ENCODE measurements around the gene XCL1. TPM values are rescaled to one million over a fixed set of nuclear protein-coding genes. Genes with fewer than 3 reads are reported as not detected.

The XCL1 gene
- total and polyA plus RNA-seq, 2 of the 13 experiments (the other 11 are each of a cell fraction or from before 2014, with no cell fraction given): 2.5 to 7.6 TPM

- H3K27me3 ChIP-seq (ENCODE audit: control insufficient read depth in 1 of 2, insufficient read depth in 2 of 2, low read length in 2 of 2): no peaks in the 10 kb centered on the region
- POLR2A ChIA-PET: no interaction called here
- FAIRE-seq (no peak), ATAC-seq (no peak), DNase-seq (ENCODE audit: low spot score) (no peak)
- no peak overlapping the region for H3K9ac ChIP-seq (ENCODE audit: insufficient read depth, low read depth, low read length)
- H3K79me2 ChIP-seq (ENCODE audit: insufficient read depth, low read length): peaks cover 2% of the 10 kb centered on the region
- H3K4me1 ChIP-seq (ENCODE audit: insufficient read depth, low read length): peaks cover 67% of the 10 kb centered on the region
- in situ Hi-C loops (cut with HindIII; ENCODE audit: extremely low pct_ligation_motif_present, low pct_unique_long_range_greater_than_20kb) (no loop called here), intact Hi-C loops (cut with micrococcal nuclease; ENCODE audit: unreplicated experiment) (loop anchor here (5.0 kb wide), 2 partner anchors 59 to 114 kb away; no protein-coding TSS in a partner anchor)
- TF ChIP-seq ZNF296 (CRISPR knock-in tag; conservative IDR thresholded peaks at IDR 0.05) (no peak), ZNF292 (CRISPR knock-in tag; IDR thresholded peaks at IDR 0.05; ENCODE audit: borderline replicate concordance, low read depth) (no peak), ZMYM2 (CRISPR knock-in tag; IDR thresholded peaks at IDR 0.05) (no peak), ZNF513 (CRISPR knock-in tag; conservative IDR thresholded peaks at IDR 0.05) (no peak), SALL2 (CRISPR knock-in tag; IDR thresholded peaks at IDR 0.05) (no peak), CENPT (CRISPR knock-in tag; IDR thresholded peaks at IDR 0.05; ENCODE audit: low read depth) (no peak), MED1 (CRISPR knock-in tag; IDR thresholded peaks at IDR 0.05) (no peak), ZNF34 (CRISPR knock-in tag; IDR thresholded peaks at IDR 0.05; ENCODE audit: borderline replicate concordance) (no peak), NR2F6 (IDR thresholded peaks at IDR 0.05) (no peak), NR2F6 (CRISPR knock-in tag; IDR thresholded peaks at IDR 0.05) (no peak), ZNF644 (CRISPR knock-in tag; IDR thresholded peaks at IDR 0.05; ENCODE audit: low read depth) (no peak), CREB1 (IDR thresholded peaks at IDR 0.05) (no peak), CREB1 (CRISPR knock-in tag; IDR thresholded peaks at IDR 0.05) (no peak), PRDM15 (CRISPR knock-in tag; IDR thresholded peaks at IDR 0.05) (no peak), CCDC6 (CRISPR knock-in tag; IDR thresholded peaks at IDR 0.05) (no peak)
- no peak overlapping the region for H3K4me3 ChIP-seq (replicated peaks in 1 of 3; ENCODE audit: insufficient read depth in 1 of 3, low read depth in 2 of 3, low read length in 3 of 3)
- H3K36me3 ChIP-seq (replicated peaks in 1 of 2; ENCODE audit: control insufficient read depth in 1 of 2, insufficient read depth in 2 of 2, low read length in 2 of 2): no peaks in the 10 kb centered on the region
- BruUV-seq (replicated peaks): no TSS peak
- H3K27ac ChIP-seq (ENCODE audit: extremely low read length, insufficient read depth, low read length): peak overlapping the region; percentile 74
- H3K9me3 ChIP-seq (ENCODE audit: low read length): no peaks in the 10 kb centered on the region
- no peaks in the 10 kb centered on the region for H4K20me1 ChIP-seq (ENCODE audit: insufficient read depth, low read length)
- H3K4me2 ChIP-seq (ENCODE audit: low read depth, low read length): no peak overlapping the region
- H2AFZ ChIP-seq (ENCODE audit: low read length): no peak overlapping the region
- CTCF ChIA-PET (ENCODE audit: low intra/inter-chr PET ratio, low total read pairs): no interaction called here
These were observed 19.8 kb upstream of the XCL1 start for GRCh38 chr1:168556647-168557046.
